ENCODE data around the gene RFX3.

RFX3 gene

DNA sequence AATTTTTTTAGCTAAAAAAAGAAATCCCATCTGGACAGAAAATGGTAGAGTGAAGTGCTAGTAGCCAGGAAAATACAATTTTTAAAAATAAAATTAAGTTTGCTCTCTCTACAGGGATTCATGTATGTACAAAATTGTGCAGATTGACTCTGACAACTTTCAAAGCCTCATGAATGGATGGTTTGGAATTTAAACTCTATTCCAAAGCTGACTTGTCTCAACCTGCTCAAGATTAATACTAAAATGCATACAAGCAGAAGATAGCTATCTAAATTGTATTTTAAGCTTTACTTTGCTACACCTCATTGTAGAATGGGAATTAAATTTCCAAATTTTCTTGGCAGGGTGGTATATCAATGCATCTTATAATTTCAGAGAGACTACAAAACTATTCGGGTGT is 257.6 kb downstream of the RFX3 start:
- DNase-seq, result no peak

DNA sequence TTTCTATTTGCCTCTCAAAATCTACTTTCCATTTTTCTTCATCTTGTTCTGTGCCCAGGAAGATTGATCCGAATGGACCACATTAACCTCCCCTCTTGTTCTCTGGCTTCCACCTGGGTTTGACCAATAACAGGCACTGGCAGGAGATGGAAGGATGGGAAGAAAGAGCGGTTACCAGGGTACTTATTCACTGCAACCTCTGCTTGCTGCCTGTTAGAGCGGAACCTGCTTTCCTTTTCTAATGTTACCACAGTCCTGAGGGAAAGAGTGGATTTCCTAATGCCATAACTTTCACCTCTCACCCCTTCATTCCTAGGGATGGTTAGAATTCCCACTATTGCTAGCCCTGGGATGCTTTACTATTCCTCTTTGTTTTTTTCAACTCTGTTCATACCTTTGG is 262.1 kb downstream of the RFX3 start:
- no peak for DNase-seq

DNA sequence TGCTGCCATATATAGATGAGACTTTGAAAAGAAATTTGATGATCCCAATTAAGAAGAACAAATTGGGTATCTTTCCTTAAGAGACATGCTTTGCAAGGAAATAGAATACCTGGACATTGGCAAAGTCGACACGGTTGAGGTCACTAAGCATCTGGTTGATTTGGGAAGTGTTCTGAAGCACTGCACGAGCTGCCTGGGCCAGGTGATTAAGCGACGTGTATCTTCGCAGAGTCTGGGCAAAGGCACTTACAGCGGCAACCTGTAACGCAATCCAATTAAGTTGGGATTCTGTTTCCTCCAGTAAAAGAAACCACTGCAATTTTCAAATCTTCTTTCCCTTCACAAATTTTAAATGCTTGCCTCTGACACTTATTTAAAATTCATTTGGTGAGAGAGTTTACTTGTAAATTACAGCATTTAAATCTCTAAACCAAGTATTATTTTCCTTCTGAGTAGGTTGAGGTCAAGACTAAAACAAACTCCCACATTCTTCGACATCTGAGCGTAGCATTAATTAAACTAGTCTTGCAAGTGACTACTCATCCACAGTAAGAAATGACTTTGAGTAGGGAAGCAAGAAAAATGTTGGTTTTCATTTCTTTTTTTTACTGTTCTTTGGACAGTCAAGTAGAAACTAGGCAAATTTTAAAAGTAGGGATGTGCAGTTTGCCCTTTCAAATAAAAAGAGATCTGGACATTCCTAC is 262.8 kb downstream of the RFX3 start:
- DNase-seq, result no peak

DNA sequence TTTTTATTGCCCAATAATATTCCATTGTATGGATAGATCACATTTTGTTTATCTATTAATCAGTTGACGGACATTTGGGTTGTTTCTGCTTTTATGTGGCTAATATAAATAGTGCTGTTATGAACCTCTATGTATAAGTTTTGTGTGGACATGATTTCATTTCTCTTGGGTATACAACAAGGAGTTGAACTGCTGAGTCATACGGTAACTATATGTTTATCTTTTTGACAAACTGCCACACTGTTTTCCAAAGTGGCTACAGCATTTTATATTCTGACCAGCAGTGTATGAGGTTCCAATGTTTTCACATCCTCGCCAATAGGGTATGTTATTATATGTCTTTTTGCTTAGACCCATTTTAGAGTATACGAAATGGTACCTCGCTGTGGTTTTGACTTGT is 264.3 kb downstream of the RFX3 start:
- DNase-seq, result no peak

DNA sequence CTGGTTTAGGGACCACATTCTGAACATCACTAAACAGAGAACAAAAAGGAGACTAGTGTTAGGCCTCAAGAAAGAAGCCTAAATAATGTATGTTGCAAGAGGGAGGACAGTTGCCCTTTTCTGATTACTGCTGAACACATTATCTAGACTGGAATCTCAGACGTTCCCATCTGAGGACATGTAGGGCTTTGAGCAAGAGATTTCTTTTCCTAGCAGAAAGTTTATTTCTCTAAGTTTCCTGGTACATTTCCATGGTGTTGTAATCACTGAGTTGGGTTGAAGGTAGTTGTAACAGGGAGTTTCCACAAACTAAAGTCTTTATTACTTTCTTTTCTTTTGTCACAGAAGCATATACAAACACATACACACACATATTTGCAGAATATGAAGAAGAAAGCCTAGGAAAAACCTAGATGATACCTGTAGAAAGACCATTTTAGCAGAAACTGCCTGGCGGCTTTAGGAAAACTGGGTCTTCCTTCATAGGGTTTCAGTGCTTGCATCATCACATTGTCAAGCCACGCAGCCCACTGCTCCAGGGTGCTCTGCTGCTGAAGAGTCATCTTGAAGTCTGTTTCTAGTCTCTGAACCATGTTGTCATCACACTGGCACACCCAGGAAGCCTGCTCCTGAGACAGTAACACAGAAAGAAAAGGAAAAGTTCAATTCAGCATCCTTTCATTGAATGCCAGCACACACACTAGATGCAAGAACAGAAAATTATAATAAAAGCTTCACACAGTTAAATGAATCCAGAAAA is 269.1 kb downstream of the RFX3 start:
- DNase-seq, result no peak

DNA sequence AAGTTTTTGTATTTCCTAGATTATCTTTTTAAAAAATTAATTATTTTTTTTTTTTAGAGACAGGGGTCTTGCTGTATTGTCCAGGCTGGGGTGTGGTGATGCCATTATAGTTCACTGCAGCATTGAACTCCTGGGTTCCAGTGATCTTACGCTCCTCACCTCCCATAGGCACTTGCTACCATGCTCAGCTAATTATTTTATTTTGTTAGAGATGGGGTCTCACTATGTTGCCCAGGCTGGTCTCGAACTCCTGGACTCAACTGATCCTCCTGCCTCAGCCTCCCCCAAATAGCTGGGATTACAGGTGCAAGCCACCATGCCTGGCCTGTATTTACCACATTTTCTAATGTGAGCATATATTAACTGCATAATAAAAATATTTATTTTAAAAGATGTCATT is 274.5 kb downstream of the RFX3 start:
- no peak for DNase-seq

DNA sequence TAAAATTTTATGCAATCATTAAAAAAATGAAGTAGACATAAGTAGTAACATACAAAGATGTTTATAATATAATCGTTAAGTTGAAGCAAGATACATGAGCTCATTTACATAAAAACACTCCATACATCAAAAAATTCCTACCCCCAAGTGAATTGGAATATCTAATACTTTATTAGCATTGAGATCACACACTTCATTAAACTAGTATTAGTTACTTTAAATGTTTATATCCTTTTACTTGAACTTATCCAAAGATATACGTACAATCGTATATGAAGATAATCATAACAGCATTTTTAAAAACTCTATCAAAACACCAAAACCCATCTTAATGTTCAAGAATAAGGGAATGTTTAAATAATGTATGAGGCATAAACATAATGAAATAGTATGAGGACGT is 275.1 kb downstream of the RFX3 start:
- DNase-seq, result no peak

- no peak for DNase-seq
Measured at GRCh38 chr9:3247211-3247610, 278.6 kb downstream of the RFX3 start.

DNA sequence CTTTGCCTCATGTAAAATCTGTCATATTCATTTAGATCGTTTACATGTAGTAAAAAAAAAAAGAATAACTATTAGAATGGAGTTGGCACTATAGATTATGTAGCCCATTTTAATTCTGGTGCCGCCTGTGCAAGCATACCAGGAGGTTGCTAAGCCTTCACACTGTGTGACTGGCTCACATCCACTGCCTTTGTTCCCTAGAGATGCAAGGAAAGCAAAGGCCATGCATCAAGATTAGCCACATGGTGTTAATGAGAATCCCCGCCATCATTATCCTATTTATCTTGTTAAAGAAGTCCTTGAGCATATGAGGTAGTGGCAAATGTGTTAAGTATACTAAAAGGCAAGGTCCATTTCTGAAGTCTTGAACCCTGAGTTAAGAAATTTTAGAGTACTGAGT is 279.6 kb downstream of the RFX3 start:
- no peak for DNase-seq

- DNase-seq, result no peak
Measured at GRCh38 chr9:3244963-3245653, 280.7 kb downstream of the RFX3 start.

DNA sequence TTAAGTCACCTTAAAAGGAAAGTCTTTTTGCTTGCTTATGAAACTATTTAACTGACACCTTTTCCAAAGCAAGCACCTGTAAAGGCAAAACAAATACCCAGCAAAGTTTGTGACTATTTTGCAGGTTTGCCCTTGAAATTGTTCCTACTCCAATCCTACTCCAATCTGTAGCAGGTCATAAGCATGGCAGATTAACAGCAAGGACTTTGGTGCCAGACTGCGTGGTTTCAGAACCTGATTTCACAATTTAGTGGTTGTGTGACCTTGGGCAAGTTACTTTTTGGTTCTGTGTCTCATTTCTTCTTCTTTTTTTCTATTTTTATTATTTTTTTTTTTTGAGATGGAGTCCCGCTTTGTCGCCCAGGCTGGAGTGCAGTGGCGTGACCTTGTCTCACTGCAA is 282.1 kb downstream of the RFX3 start:
- DNase-seq, result no peak

- no peak for DNase-seq
Measured at GRCh38 chr9:3241290-3241689, 284.5 kb downstream of the RFX3 start.

GRCh38 chr9:3240656-3241268 is 285.0 kb downstream of the RFX3 start:
- no peak for DNase-seq

DNA sequence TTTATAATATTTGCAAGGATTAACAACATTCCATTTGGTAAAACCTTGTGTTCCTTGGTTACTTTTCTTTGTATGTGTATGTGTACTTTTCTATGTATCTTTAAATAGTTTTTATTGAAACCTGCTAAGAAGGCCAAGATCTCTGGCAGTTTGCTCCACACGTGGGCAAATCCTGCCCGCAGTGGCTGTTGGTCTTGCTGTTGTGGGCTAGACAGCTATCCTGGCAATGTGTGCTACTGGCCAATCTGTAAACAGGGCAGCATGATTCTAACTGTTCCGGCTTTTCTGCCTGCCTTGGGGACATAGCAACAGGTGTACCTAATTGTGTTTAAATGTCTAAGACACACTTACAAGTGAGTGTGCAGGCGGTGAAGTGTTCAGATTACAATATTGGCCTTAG is 286.6 kb downstream of the RFX3 start:
- DNase-seq, result no peak

DNA sequence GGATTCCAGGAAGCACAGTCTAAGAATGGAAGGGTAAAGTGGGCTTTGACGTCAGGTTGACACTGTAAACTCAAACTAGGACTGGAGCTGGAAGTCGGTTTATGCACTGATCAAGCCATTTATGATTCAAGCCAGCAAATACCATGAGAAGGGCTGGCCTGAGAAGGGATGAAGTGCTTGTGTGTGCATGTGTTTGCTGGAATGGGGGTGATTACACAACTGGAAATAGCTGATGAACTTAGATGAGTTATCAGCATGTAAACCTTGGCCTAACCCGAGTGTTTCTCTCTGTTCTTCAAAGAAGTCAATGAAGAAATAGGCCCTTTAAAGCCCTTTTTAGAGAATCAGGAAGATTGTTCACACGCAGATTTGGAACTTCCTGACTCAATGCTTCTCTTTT is 287.6 kb downstream of the RFX3 start:
- no peak for DNase-seq

- no peak for DNase-seq
Measured at GRCh38 chr9:3237121-3237520, 288.7 kb downstream of the RFX3 start.

DNA sequence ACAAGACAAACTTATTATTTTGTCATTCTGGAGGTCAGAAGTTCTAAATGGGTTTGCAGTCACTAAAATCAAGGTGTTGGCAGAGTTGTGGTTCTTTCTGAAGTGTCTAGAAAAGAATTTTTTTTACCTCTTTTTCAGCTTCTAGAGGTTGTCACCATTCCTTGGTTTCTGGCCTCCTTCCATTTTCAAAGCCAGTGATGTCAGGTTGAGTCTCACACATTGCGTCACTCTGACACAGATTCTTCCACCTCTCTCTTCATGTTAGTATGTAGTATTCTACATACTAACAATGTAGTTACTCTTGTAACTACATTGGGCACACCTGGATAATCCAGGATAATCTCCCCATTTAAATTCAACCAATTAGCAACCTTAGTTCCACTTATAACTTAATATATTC is 290.3 kb downstream of the RFX3 start:
- no peak for DNase-seq

DNA sequence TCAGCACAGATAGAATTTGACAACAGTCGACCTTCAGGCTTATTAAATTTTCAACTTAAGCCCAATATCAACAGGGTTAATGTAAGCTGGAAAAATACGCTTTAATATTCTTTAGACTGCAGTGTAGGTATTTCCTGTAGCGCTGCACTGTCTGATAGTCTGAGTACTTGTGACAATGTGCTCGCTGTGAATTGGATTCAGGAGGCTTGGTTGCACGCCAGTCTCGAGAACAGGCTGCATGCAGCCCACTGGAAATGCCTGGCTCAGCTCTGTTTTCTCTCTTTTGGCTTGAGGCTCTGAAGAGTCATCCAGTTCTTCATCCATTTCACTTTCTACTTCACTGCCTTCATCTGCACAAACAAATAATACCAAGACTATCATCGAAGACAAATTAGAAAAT is 300.9 kb downstream of the RFX3 start:
- no peak for DNase-seq

- DNase-seq, result no peak
Measured at GRCh38 chr9:3215658-3216057, 310.1 kb downstream of the RFX3 start.

DNA sequence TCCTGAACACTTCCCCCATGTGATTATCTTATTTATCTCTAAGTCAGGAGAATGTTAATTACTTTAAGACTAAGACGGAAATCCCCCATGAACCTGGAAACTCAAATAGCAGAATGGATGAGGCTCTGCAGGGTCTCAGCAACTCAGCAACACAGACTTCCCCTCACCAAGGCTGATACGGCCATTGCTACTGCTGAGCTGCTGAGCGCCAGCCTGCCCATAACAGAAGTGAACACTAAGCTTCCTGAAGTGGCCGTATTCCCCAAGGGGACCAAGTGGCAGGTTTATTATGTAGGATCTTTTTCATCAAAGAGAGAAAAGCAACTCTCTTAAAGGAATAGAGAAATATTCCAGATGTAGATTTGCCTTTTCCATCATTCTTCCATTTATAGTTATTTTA is 311.1 kb downstream of the RFX3 start:
- DNase-seq, result no peak

- DNase-seq, result no peak
Measured at GRCh38 chr9:3205421-3206095, 320.2 kb downstream of the RFX3 start.

DNA sequence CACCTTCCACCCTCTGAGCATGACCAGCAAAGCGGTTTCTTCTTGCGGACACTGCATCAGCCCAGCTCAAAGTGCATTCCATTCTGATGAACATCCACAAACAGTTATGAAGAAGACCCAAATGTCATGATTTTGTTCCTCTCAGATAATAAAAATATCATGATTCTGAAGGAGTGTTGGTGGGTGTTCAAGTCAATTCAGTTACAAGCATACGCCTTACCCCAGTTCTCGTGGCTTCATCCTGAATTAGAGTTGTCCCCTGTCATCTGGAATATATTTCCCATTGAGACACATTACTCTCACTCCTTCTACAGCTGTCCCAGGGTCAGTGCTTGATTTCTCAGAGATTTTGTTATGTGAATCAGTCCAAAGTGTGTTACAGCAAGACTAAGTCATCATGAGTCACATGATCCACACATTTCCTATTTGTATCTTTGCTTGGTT is 325.4 kb downstream of the RFX3 start:
- DNase-seq, result no peak

DNA sequence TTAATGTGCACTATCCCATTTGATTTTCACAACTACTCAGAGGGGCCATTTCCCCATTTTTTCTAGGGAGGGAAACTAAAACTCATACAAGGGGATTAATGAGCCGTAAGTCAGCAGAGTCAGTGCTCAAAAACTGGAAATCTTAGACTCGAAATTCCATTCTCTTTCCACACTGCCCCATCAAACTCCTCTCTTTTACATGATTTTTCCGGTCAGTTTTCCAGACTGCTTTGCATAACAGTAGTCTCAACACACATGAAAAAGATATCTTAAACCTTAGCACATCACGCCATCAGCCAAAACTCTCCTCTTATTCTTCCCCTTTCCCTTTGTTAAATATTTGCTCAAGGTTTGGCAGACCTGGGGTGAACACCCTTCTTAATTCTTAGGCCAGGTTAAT is 332.0 kb downstream of the RFX3 start:
- no peak for DNase-seq

All from cortex of kidney (tissue), 1 donor.